BLaER1 (cell line): ENCODE measurements around the gene DNAH9.

Source experiments
- H3K27ac ChIP-seq: shearing (Covaris generic); formaldehyde crosslinking; 2 replicates; pipeline ENCODE4 v1.8.1; 2022
- H3K27me3 ChIP-seq: shearing (Covaris generic); formaldehyde crosslinking; 2 replicates; pipeline ENCODE4 v1.8.1; 2022
- H3K36me3 ChIP-seq: shearing (Covaris generic); formaldehyde crosslinking; 2 replicates; pipeline ENCODE4 v1.8.1; 2022
- H3K4me1 ChIP-seq: shearing (Covaris generic); formaldehyde crosslinking; 2 replicates; pipeline ENCODE4 v1.8.1; 2022
- H3K4me2 ChIP-seq: shearing (Covaris generic); formaldehyde crosslinking; 2 replicates; pipeline ENCODE4 v1.8.1; 2022
- H3K4me3 ChIP-seq: shearing (Covaris generic); formaldehyde crosslinking; 2 replicates; pipeline ENCODE4 v1.8.1; 2022
- H3K9ac ChIP-seq: shearing (Covaris generic); formaldehyde crosslinking; 2 replicates; pipeline ENCODE4 v1.8.1; 2022
- H3K9me3 ChIP-seq: shearing (Covaris generic); formaldehyde crosslinking; 2 replicates; pipeline ENCODE4 v1.8.1; 2022
- H4K20me1 ChIP-seq: shearing (Covaris generic); formaldehyde crosslinking; 2 replicates; pipeline ENCODE4 v1.8.1; 2022
- Cebpa-rat ChIP-seq: shearing (Covaris generic); IDR thresholded peaks from 2 replicates; pipeline ENCODE4 v1.8.1; 2022

Gene DNAH9

GRCh38 chr17:11558681-11559234 lies 39.5 kb upstream of the DNAH9 start:
- no peaks in the 10 kb centered on the region for H4K20me1 ChIP-seq
- no peaks in the 10 kb centered on the region for H3K9me3 ChIP-seq
- H3K27ac ChIP-seq: no peak overlapping the region
- peaks cover 9% of the 10 kb centered on the region for H3K4me1 ChIP-seq
- H3K4me3 ChIP-seq: no peak overlapping the region
- H3K4me2 ChIP-seq: no peak overlapping the region
- TF ChIP-seq Cebpa-rat: no peak
- H3K36me3 ChIP-seq: no peaks in the 10 kb centered on the region
- no peak overlapping the region for H3K9ac ChIP-seq
- no peaks in the 10 kb centered on the region for H3K27me3 ChIP-seq

GRCh38 chr17:11559601-11560000 lies 38.7 kb upstream of the DNAH9 start:
- Histone ChIP-seq H3K27me3 (no peaks in the 10 kb centered on the region), H4K20me1 (no peaks in the 10 kb centered on the region), H3K36me3 (no peaks in the 10 kb centered on the region), H3K9ac (no peak overlapping the region), H3K4me1 (peaks cover 9% of the 10 kb centered on the region), H3K27ac (no peak overlapping the region), H3K9me3 (no peaks in the 10 kb centered on the region), H3K4me2 (no peak overlapping the region), H3K4me3 (no peak overlapping the region)
- TF ChIP-seq Cebpa-rat: no peak

- no peaks in the 10 kb centered on the region for H3K36me3 ChIP-seq
- H3K27me3 ChIP-seq: no peaks in the 10 kb centered on the region
- H3K4me1 ChIP-seq: peaks cover 9% of the 10 kb centered on the region
- H3K4me2 ChIP-seq: no peak overlapping the region
- no peaks in the 10 kb centered on the region for H3K9me3 ChIP-seq
- no peak overlapping the region for H3K9ac ChIP-seq
- no peak overlapping the region for H3K27ac ChIP-seq
- H4K20me1 ChIP-seq: no peaks in the 10 kb centered on the region
- H3K4me3 ChIP-seq: no peak overlapping the region
- TF ChIP-seq Cebpa-rat: no peak
These were observed 37.0 kb upstream of the DNAH9 start for GRCh38 chr17:11561281-11561680.

- Histone ChIP-seq H3K9ac (no peak overlapping the region), H4K20me1 (no peaks in the 10 kb centered on the region), H3K36me3 (no peaks in the 10 kb centered on the region), H3K4me3 (no peak overlapping the region), H3K4me2 (no peak overlapping the region), H3K27me3 (no peaks in the 10 kb centered on the region), H3K4me1 (peaks cover 9% of the 10 kb centered on the region), H3K27ac (no peak overlapping the region), H3K9me3 (no peaks in the 10 kb centered on the region)
- TF ChIP-seq Cebpa-rat: no peak
These were observed 36.6 kb upstream of the DNAH9 start for GRCh38 chr17:11561702-11562101.

- no peaks in the 10 kb centered on the region for H3K27me3 ChIP-seq
- no peaks in the 10 kb centered on the region for H4K20me1 ChIP-seq
- H3K4me2 ChIP-seq: no peak overlapping the region
- no peaks in the 10 kb centered on the region for H3K36me3 ChIP-seq
- no peak overlapping the region for H3K27ac ChIP-seq
- H3K4me1 ChIP-seq: peaks cover 6% of the 10 kb centered on the region
- no peak overlapping the region for H3K9ac ChIP-seq
- H3K9me3 ChIP-seq: no peaks in the 10 kb centered on the region
- no peak overlapping the region for H3K4me3 ChIP-seq
- no peak for TF ChIP-seq Cebpa-rat
These were observed 33.5 kb upstream of the DNAH9 start for GRCh38 chr17:11564589-11565380.

GRCh38 chr17:11565591-11565990 lies 32.7 kb upstream of the DNAH9 start:
- no peak for TF ChIP-seq Cebpa-rat
- Histone ChIP-seq H3K4me1 (no peaks in the 10 kb centered on the region), H3K4me2 (no peak overlapping the region), H3K9me3 (no peaks in the 10 kb centered on the region), H3K27me3 (no peaks in the 10 kb centered on the region), H3K27ac (no peak overlapping the region), H4K20me1 (no peaks in the 10 kb centered on the region), H3K4me3 (no peak overlapping the region), H3K9ac (no peak overlapping the region), H3K36me3 (no peaks in the 10 kb centered on the region)

GRCh38 chr17:11578998-11579397 lies 19.3 kb upstream of the DNAH9 start:
- Histone ChIP-seq H3K4me2 (no peak overlapping the region), H3K4me1 (no peaks in the 10 kb centered on the region), H3K9me3 (peaks cover 22% of the 10 kb centered on the region), H3K27me3 (no peaks in the 10 kb centered on the region), H3K36me3 (no peaks in the 10 kb centered on the region), H4K20me1 (no peaks in the 10 kb centered on the region), H3K27ac (no peak overlapping the region), H3K9ac (no peak overlapping the region), H3K4me3 (no peak overlapping the region)
- TF ChIP-seq Cebpa-rat: no peak

GRCh38 chr17:11580677-11581076 lies 17.6 kb upstream of the DNAH9 start:
- Histone ChIP-seq H3K9me3 (peaks cover 22% of the 10 kb centered on the region), H4K20me1 (no peaks in the 10 kb centered on the region), H3K4me3 (no peak overlapping the region), H3K9ac (no peak overlapping the region), H3K27me3 (no peaks in the 10 kb centered on the region), H3K27ac (no peak overlapping the region), H3K4me1 (no peaks in the 10 kb centered on the region), H3K36me3 (no peaks in the 10 kb centered on the region), H3K4me2 (no peak overlapping the region)
- TF ChIP-seq Cebpa-rat: no peak

GRCh38 chr17:11582217-11582616 lies 16.1 kb upstream of the DNAH9 start:
- Histone ChIP-seq H3K36me3 (no peaks in the 10 kb centered on the region), H3K27me3 (no peaks in the 10 kb centered on the region), H4K20me1 (no peaks in the 10 kb centered on the region), H3K27ac (no peak overlapping the region), H3K9ac (no peak overlapping the region), H3K4me3 (no peak overlapping the region), H3K4me1 (no peaks in the 10 kb centered on the region), H3K9me3 (peaks cover 22% of the 10 kb centered on the region), H3K4me2 (no peak overlapping the region)
- TF ChIP-seq Cebpa-rat: no peak

GRCh38 chr17:11583306-11583992 lies 14.8 kb upstream of the DNAH9 start:
- no peak overlapping the region for H3K4me2 ChIP-seq
- no peaks in the 10 kb centered on the region for H3K27me3 ChIP-seq
- H3K9me3 ChIP-seq: peaks cover 22% of the 10 kb centered on the region
- no peak overlapping the region for H3K27ac ChIP-seq
- H3K36me3 ChIP-seq: no peaks in the 10 kb centered on the region
- no peak overlapping the region for H3K9ac ChIP-seq
- H3K4me1 ChIP-seq: no peaks in the 10 kb centered on the region
- H3K4me3 ChIP-seq: no peak overlapping the region
- no peak for TF ChIP-seq Cebpa-rat
- H4K20me1 ChIP-seq: no peaks in the 10 kb centered on the region
